DMS53 treated with DMSO at 0.1 percent for 48 hours (cell line): Measurements from ENCODE around the gene DAGLA.
A peak's percentile ranks its signal among the peaks of the same experiment; 100 is the strongest.
"Not testable (repeated sequence)": the region's sequence is repeated elsewhere in the genome, so short reads cannot be mapped to it uniquely, and the experiment has no call there.

Experiments
- DNase-seq: peaks from one replicate; lab custom pipeline; 2025; ENCODE audit not compliant: unreplicated experiment; lab: John Stamatoyannopoulos, UW

DAGLA gene, protein sequence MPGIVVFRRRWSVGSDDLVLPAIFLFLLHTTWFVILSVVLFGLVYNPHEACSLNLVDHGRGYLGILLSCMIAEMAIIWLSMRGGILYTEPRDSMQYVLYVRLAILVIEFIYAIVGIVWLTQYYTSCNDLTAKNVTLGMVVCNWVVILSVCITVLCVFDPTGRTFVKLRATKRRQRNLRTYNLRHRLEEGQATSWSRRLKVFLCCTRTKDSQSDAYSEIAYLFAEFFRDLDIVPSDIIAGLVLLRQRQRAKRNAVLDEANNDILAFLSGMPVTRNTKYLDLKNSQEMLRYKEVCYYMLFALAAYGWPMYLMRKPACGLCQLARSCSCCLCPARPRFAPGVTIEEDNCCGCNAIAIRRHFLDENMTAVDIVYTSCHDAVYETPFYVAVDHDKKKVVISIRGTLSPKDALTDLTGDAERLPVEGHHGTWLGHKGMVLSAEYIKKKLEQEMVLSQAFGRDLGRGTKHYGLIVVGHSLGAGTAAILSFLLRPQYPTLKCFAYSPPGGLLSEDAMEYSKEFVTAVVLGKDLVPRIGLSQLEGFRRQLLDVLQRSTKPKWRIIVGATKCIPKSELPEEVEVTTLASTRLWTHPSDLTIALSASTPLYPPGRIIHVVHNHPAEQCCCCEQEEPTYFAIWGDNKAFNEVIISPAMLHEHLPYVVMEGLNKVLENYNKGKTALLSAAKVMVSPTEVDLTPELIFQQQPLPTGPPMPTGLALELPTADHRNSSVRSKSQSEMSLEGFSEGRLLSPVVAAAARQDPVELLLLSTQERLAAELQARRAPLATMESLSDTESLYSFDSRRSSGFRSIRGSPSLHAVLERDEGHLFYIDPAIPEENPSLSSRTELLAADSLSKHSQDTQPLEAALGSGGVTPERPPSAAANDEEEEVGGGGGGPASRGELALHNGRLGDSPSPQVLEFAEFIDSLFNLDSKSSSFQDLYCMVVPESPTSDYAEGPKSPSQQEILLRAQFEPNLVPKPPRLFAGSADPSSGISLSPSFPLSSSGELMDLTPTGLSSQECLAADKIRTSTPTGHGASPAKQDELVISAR

DNA sequence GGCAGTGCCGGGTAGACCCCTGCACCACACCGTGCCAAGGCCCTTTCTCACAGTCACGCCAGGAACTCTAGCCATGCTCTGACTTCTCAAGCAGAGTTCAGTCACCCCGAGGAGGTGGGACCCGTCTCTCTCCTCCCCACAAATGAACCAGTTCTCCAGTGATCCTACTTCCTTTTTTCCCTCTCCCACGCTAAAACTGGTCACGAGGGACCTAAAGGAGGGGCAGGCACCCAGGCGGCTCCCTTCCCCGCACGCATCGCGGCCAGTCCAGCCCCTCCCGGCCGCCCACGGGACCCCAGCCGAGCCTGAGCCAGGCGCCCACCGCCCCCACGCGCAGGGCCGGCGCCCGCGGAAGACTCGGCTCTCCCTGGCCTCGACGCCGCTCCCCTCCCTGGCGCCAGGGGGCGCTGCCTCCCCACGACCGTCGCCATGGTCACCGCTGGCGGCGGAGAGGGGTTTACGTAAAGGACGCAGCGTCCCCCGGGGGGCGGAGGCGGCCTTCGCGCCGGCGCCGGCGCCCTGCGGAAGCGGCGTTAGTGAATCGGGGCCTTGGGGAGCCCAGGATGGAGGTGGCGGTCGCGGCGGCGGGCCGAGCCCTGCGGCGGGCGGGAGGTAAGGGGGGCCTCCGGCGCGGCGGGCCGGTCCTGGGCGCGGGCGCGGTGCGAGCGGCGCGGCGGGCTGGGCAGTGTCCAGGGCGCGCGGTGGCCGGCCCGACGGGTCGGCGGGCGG is at the start of gene DAGLA:
DAGLA (plus strand) TSS at position 499 of the 729 bp plus-strand sequence. CDS start 39,765 bp downstream, outside the sequence.
- peak; percentile 36 for DNase-seq

DNA sequence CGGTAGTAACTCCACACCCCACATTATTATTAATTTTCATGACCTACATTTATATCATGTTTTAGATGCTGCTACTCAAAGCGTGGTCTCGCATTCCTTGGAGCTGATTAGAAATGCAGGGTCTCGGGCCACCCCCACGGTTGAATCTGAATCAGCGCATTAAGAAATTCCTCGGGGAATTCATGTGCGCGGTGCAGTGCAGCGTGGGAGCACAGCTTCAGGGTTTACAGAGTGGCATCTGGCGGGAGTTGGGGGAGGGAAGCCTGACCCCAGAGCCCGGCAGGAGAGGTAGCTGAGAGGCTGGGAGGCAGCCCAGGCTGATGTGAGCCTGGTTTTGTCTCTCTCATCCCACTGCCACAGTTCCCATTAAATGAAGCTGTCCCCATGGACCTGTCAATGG is 48.1 kb upstream of the DAGLA start:
- DNase-seq: no peak

DNA sequence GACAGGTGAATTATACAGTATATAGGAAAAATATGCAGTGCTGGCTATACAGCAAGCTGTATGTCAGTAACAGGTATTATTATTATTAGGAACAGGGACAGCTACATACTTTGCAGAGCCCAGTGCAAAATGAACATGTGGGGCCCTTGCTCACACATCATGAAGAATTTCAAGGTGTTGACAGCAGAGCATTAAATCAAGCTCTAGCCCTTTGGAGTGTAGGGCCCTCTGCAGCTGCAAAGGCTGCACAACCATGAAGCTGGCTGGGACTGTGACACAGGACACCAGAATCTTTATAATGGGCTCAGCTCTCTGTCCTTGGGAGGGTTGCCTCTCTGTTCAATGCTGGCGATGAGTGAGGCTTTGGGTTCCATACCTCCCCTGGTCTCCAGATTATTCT is 44.9 kb upstream of the DAGLA start:
- DNase-seq: no peak

DNA sequence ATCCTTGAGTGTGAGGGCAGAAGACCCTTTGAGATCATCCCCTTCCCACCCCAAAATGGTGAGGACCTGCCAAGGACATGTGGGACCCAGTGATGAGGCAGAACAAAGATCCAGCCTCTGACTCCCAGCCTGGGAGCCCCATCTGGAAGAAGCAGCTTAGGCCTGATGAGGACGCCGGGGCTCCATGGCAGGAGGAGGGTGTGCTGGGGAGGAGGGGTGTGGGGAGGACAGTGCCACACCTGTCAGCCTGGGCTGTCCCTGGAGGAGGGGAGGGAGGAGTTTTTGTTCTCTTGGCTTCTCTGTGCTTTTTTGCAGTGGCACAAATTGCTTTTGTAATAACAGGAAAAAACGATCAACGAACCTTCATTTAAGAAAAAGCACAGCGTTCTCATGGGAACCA is 44.4 kb upstream of the DAGLA start:
- DNase-seq: no peak

DNA sequence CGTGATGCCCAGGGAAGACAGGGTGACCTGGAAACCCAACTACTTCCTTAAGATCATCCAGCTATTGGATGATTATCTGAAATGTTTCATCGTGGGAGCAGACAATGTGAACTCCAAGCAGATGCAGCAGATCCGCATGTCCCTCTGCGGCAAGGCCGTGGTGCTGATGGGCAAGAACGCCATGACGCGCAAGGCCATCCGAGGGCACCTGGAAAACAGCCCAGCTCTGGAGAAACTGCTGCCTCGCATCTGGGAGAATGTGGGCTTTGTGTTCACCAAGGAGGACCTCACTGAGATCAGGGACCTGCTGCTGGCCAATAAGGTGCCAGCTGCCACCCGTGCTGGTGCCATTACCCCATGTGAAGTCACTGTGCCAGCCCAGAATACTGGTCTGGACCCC is 43.5 kb upstream of the DAGLA start:
- DNase-seq: no peak

DNA sequence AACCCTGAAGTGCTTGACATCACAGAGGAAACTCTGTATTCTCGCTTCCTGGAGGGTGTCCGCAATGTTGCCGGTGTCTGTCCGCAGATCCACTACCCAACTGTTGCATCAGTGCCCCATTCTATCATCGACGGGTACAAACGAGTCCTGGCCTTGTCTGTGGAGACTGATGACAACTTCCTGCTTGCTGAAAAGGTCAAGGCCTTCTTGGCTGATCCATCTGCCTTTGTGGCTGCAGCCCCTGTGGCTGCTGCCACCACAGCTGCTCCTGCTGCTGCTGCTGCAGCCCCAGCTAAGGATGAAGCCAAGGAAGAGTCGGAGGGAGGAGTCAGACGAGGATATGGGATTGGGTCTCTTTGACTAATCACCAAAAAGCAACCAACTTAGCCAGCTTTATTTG is 42.9 kb upstream of the DAGLA start:
- no peak for DNase-seq

DNA sequence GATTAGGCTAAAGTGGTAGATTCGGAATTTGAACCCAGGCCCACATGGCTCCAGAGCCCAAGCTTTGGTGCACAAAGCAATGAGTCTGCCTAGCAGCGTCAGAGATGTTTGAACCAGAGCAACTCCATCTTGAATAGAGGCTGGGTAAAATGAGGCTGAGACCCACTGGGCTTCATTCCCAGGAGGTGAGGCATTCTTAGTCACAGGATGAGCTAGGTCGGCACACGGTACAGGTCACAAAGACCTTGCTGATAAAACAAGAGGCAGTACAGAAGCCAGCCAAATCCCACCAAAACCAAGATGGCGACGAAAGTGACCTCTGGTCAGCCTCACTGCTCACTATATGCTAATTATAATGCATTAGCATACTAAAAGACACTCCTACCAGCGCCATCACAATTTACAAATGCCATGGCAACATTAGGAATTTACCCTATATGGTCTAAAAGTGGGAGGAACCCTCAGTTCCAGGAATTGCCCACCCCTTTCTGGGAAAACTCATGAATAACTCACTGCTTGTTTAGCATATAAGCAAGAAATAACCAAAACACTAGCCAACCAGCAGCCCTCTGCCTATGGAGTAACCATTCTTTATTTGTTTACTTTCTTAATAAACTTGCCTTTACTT is 40.3 kb upstream of the DAGLA start:
- no peak for DNase-seq

DNA sequence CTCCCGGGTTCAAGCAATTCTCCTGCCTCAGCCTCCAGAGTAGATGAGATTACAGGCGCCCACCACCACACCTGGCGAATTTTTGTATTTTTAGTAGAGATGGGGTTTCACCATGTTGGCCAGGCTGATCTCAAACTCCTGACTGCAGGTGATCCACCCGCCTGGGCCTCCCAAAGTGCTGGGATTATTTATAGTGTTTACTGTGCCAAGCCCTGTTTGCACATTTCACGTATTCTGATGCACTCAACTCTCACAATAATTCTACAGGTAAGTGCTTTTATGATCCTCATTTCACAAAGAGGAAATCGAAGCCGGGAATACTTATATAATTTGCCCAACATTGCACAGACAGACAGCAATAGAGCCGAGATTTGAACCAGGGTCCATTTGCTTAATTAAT is 38.0 kb upstream of the DAGLA start:
- no peak for DNase-seq

DNA sequence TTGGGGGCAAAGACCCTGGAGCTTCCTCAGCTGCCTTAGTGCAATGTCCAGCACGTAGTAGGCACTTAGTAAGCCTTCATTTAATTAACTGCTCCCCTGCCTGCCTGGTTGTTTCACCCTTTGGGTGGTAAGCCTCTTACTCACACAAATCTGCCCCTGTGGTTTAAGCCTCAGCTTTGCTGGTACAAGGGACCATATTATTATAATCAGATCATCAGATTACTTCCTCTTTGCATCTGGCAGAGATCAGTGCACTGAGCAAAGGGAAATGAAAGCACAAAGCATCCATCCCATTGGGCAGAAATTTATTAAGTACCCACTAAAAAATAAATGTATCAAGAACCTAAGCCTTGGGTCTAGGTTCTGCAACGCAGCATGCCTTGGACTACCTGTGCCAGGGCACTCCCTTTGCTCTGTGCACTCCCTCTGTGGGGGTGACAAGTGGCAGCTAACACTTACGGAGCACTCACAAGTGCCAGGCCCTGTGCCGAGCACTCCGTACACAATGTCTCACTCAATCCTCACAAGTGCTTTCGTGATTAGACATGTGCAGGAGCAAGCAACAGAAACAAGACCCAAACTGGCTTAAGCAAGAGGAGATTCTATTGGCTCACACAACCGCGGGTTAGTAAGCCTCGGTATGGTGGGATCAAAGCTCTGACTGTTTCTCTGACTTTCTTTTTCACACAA is 34.9 kb upstream of the DAGLA start:
- no peak for DNase-seq

DNA sequence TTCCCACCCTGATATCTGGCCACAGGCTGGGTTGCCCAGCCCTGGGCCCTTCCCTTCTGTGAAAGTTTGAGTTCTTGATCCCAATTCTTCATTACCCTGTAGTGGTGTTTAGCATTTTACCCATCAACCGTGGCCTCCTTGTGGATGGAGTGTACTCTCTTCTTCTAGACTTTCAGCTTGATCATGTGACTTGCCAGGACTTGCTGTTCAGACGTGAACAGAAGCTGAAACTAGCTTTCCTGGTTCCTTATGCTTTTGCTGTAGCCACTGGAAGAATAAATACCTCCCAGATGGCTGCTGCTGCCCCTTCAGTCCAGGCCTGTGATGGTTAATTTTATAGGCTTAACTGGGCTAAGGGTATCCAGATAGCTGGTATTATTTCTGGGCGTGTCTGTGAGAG is 32.7 kb upstream of the DAGLA start:
- DNase-seq: no peak

DNA sequence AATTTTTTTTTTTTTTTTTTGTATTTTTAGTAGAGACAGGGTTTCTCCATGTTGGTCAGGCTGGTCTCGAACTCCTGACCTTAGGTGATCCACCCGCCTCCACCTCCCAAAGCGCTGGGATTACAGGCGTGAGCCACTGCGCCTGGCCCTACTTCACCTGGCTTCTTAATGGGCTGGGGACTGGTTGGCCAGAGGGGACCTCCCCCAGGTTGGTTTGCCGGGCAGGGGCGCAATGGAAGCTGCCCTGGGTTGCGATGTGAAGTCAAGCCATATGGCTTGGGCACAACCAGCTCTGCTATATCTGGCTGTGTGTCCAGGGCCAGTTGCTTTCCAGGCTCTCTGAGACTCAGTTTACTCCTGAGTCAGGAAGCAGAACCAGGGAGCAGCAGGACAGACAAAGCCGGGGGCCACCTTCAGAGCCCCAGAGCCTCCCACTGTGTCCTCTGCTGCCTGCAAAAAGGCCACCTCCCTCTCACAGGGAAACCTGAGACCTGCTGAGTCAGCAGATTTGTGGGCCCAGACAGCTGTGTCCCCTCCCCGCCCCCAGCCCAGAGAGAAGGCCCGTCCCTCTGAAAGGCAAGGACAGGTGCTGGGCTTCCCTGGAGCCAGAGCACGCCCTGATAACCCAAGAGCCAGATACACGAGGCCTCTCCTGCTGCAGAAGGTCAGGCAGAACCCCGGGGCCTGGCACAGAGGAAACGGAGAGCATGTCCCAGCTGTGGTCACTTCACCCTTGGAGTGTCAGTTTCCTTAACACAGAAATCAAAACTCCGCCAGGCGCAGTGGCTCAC is 29.2 kb upstream of the DAGLA start:
- no peak for DNase-seq

DNA sequence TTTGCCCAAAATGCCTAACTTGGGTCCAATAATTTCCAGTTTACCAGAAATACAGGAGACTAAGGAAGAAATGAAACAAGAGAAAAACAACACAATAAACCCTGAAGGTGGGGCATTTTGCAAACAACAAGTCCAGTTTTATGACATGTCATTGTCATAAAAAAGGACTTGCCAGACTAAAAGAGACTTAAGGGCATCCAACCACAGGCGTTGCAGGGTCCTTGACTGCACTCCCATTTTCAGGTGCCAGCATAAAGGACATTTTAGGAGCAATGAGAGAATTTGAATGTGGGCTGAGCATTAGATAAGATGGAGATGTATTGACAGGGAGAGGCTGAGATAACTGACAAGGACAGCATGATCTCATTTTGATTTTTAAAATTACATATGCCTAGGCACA is 28.1 kb upstream of the DAGLA start:
- no peak for DNase-seq

DNA sequence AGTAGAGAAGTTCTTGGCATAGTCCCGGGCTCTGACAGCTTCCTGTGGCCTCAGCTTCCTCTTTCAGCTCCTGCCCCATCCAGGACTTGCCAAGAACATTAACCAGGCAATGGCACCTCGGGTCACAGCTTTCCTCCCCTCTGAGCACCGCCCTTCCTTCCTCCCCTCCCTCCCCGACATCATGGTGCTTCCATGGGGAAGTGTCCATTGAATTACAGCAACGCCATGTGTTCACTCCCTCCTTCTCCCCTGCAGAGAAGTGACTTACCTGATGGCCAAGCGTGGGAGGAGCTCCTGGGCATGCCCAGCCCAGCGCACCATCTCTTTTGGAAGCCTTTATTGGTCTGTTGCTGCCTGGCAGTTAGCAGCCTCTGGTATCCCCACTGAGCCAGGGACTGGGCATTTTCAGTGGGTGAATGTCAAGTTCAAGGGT is 25.8 kb upstream of the DAGLA start:
- no peak for DNase-seq

DNA sequence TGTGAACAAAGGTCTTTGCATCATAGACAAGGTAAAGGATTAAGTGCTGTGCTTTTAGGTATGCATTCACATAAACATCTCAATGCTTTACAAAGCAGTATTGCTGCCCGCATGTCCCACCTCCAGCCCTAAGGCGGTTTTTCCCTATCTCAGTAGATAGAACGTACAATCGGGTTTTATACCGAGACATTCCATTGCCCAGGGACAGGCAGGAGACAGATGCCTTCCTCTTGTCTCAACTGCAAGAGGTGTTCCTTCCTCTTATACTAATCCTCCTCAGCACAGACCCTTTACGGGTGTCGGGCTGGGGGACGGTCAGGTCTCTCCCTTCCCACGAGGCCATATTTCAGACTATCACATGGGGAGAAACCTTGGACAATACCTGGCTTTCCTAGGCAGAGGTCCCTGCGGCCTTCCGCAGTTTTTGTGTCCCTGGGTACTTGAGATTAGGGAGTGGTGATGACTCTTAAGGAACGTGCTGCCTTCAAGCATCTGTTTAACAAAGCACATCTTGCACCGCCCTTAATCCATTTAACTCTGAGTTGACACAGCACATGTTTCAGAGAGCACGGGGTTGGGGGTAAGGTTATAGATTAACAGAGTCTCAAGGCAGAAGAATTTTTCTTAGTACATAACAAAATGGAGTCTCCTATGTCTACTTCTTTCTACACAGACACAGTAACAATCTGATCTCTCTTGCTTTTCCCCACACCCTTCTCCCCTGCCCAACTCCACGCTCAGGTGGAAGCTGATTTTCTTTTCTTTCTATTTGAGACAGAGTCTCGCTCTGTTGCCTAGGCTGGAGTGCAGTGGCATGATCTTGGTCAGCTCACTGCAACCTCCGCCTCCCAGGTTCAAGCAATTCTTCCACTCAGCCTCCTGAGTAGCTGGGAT is 24.7 kb upstream of the DAGLA start:
- not testable (repeated sequence) for DNase-seq

DNA sequence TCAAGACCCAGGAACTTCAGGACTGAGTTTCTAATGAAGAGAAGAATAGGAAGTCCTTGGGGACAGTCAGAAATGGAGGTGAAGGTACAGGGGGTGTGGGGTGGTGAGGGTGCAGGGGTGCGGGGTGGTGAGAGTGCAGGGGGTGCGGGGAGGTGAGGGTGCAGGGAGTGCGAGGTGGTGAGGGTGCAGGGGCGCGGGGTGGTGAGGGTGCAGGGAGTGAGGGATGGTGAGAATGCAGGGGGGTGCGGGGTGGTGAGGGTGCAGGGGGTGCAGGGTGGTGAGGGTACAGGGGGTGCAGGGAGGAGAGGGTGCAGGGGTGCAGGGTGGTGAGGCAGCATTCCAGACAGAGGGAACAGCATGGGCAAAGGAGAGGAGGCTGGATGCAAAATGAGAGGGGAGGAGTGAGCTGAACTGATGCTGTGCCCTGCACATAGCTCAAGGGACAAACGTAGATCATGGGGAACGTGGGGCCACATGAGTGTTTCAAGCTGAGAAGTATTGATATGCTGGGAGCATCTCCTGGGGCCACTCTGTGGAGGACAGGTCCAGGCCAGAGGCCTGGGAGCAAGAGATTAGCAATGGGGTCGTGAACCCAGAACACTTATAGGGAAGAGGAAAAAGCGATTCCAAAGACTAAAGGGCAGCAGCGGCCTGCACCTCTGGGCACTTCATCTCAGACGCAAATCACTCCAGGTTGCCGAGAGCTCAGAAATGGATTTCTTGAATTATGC is 23.7 kb upstream of the DAGLA start:
- no peak for DNase-seq

DNA sequence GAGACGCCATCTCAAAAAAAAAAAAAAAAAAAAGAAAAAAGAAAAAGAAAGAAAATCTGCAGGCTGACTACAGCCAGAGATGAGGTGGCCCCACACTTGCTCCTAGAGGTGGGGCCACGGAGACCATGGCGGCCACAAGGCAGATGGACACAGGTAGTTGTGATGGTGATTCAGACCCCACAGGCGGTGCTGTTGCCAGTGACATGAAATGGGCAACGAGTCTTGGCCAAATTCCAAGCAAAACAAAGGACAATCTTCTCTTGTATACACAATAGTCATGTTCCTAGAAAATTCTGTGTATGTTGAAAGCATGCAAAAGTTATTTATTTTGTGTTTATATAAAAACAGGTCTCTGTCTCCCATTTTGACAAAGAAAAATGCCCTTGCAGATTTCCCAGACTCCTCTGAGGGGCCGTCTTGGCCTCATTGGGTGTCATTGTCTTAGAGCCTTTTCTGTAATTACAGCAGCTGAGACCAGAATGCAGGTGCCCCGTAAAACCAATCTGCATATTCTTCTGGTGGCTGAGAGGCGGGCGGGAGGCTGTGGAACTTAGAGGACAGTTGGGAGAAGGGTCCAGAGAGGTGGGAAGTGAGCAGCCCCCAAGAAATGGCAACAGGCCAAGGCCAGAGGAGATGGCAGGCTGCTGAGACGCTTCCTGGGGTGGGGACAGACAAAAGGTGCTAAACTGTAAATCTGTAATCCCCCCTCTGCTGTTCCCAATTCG is 22.5 kb upstream of the DAGLA start:
- DNase-seq: no peak
